Osteocyte (in vitro differentiated cells): ENCODE data around the gene SLC6A15. TPM values are rescaled to one million over a fixed set of nuclear protein-coding genes. Genes with fewer than 3 reads are reported as not detected.

Source experiments
- DNase-seq: peaks from one replicate; pipeline ENCODE4 v3.0.0; 2021; ENCODE audit warnings: mixed read lengths; ENCODE audit not compliant: unreplicated experiment; ENCODE audit errors: extremely low spot score
- H3K27ac Mint-ChIP-seq: one replicate; pipeline ENCODE4 v1.8.0; 2021; ENCODE audit warnings: mild to moderate bottlenecking, mixed read lengths; ENCODE audit not compliant: unreplicated experiment
- H3K27me3 Mint-ChIP-seq: one replicate; pipeline ENCODE4 v1.8.0; 2021; ENCODE audit warnings: mixed read lengths; ENCODE audit not compliant: unreplicated experiment
- H3K36me3 Mint-ChIP-seq: one replicate; pipeline ENCODE4 v1.8.0; 2021; ENCODE audit warnings: mixed read lengths; ENCODE audit not compliant: unreplicated experiment
- H3K4me1 Mint-ChIP-seq: one replicate; pipeline ENCODE4 v1.8.0; 2021; ENCODE audit warnings: mixed read lengths; ENCODE audit not compliant: unreplicated experiment
- H3K4me3 Mint-ChIP-seq: one replicate; pipeline ENCODE4 v1.8.0; 2021; ENCODE audit warnings: mild to moderate bottlenecking, moderate library complexity, mixed read lengths; ENCODE audit not compliant: unreplicated experiment
- H3K9me3 Mint-ChIP-seq: one replicate; pipeline ENCODE4 v1.8.0; 2021; ENCODE audit warnings: mixed read lengths; ENCODE audit not compliant: unreplicated experiment
- long read RNA-seq: library from polyadenylated mRNA; unstranded; transcript quantifications from one replicate; pipeline ENCODE4 v2.0.0, GENCODE V29; 2021
- total RNA-seq: library from RNA; stranded (reverse); gene quantifications from 2 replicates; pipeline ENCODE4 v1.2.1, GENCODE V29; 2021
- TF ChIP-seq, protein P1 (sequence below): fragments of 200-600 bp; sonication (generic); IDR thresholded peaks from 2 replicates; pipeline ENCODE4 v1.5.0; 2021; ENCODE audit warnings: antibody characterized with exemption, mild to moderate bottlenecking, moderate library complexity

Gene SLC6A15
- total RNA-seq: not detected in 2 replicates
- long read RNA-seq: 0 reads

- H3K27me3 Mint-ChIP-seq: peaks cover 69% of the 10 kb centered on the region
- H3K36me3 Mint-ChIP-seq: no peaks in the 10 kb centered on the region
- peaks cover 22% of the 10 kb centered on the region for H3K4me1 Mint-ChIP-seq
- TF ChIP-seq, protein P1, sequence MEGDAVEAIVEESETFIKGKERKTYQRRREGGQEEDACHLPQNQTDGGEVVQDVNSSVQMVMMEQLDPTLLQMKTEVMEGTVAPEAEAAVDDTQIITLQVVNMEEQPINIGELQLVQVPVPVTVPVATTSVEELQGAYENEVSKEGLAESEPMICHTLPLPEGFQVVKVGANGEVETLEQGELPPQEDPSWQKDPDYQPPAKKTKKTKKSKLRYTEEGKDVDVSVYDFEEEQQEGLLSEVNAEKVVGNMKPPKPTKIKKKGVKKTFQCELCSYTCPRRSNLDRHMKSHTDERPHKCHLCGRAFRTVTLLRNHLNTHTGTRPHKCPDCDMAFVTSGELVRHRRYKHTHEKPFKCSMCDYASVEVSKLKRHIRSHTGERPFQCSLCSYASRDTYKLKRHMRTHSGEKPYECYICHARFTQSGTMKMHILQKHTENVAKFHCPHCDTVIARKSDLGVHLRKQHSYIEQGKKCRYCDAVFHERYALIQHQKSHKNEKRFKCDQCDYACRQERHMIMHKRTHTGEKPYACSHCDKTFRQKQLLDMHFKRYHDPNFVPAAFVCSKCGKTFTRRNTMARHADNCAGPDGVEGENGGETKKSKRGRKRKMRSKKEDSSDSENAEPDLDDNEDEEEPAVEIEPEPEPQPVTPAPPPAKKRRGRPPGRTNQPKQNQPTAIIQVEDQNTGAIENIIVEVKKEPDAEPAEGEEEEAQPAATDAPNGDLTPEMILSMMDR: peak; percentile 35
- peak within 1 kb of the TSS; percentile 76 for H3K4me3 Mint-ChIP-seq
- no peaks in the 10 kb centered on the region for H3K9me3 Mint-ChIP-seq
- H3K27ac Mint-ChIP-seq: no peak within 1 kb of the TSS
- DNase-seq: no peak
These were observed at the start of gene SLC6A15 for GRCh38 chr12:84912198-84913128. SLC6A15 (minus strand) TSS chr12:84912799; CDS start chr12:84892120, 20,679 bp downstream.

- Mint-ChIP-seq H3K27me3 (peaks cover 27% of the 10 kb centered on the region), H3K9me3 (no peaks in the 10 kb centered on the region), H3K4me3 (no peak overlapping the region), H3K36me3 (no peaks in the 10 kb centered on the region), H3K27ac (no peak overlapping the region), H3K4me1 (no peaks in the 10 kb centered on the region)
- DNase-seq: no peak
- TF ChIP-seq, protein P1: no peak
These were observed 48.3 kb upstream of the SLC6A15 start for GRCh38 chr12:84960918-84961317.

GRCh38 chr12:84955298-84955697, 42.7 kb upstream of the SLC6A15 start:
- Mint-ChIP-seq H3K36me3 (no peaks in the 10 kb centered on the region), H3K27me3 (peaks cover 24% of the 10 kb centered on the region), H3K4me3 (no peak overlapping the region), H3K9me3 (no peaks in the 10 kb centered on the region), H3K27ac (no peak overlapping the region), H3K4me1 (no peaks in the 10 kb centered on the region)
- no peak for DNase-seq
- TF ChIP-seq, protein P1: no peak

GRCh38 chr12:84954415-84954814, 41.8 kb upstream of the SLC6A15 start:
- DNase-seq: no peak
- H3K27ac Mint-ChIP-seq: no peak overlapping the region
- peaks cover 20% of the 10 kb centered on the region for H3K27me3 Mint-ChIP-seq
- H3K4me3 Mint-ChIP-seq: no peak overlapping the region
- no peaks in the 10 kb centered on the region for H3K4me1 Mint-ChIP-seq
- TF ChIP-seq, protein P1: no peak
- H3K36me3 Mint-ChIP-seq: no peaks in the 10 kb centered on the region
- H3K9me3 Mint-ChIP-seq: no peaks in the 10 kb centered on the region

- no peaks in the 10 kb centered on the region for H3K36me3 Mint-ChIP-seq
- no peak overlapping the region for H3K27ac Mint-ChIP-seq
- peaks cover 15% of the 10 kb centered on the region for H3K27me3 Mint-ChIP-seq
- no peaks in the 10 kb centered on the region for H3K4me1 Mint-ChIP-seq
- no peak for DNase-seq
- H3K4me3 Mint-ChIP-seq: no peak overlapping the region
- TF ChIP-seq, protein P1: no peak
- no peaks in the 10 kb centered on the region for H3K9me3 Mint-ChIP-seq
These were observed 38.5 kb upstream of the SLC6A15 start for GRCh38 chr12:84950971-84951546.
